K562 (cell line): ENCODE measurements around the gene SUMO3. TPM values are rescaled to one million over a fixed set of nuclear protein-coding genes. Genes with fewer than 3 reads are reported as not detected.

ENCODE experiments used
- ATAC-seq: fragments of 200-7000 bp; cut with Tn5 transposase; 3 replicates; pipeline ENCODE4 v1.9.1; 2020; ENCODE audit warnings: moderate library complexity
- BruUV-seq: library from RNA; stranded (reverse); fragments of 400-500 nt; replicated peaks from 2 replicates; lab custom pipeline; 2021; lab: Mats Ljungman, UMichigan
- CTCF ChIA-PET: fragments of 300-600 bp; formaldehyde crosslinking; extraction: SDS; loops from one replicate; lab custom pipeline; 2021; ENCODE audit warnings: low intra/inter-chr PET ratio; lab: Yijun Ruan, JAX
- POLR2A ChIA-PET: fragments of 300-600, 350-650 bp; sonication (Branson Sonifier 250); formaldehyde crosslinking; extraction: SDS; loops from one replicate; lab custom pipeline; 2021; ENCODE audit warnings: antibody characterized with exemption, inconsistent platforms; lab: Yijun Ruan, JAX
- DNase-seq, 4 experiments: peaks; one replicate each; pipeline versions ENCODE4 v3.0.0 to v3.0.0-alpha.2; 2011 to 2018; ENCODE audit warnings: low spot score in 3 of 4, mixed read lengths in 3 of 4; ENCODE audit errors: extremely low read depth in 1 of 4
- FAIRE-seq: peaks from 2 replicates; lab custom pipeline; 2011; peaks lifted over from hg19 to GRCh38; lab: Jason Lieb, UNC
- H2AFZ ChIP-seq: 2 replicates; pipeline ENCODE4 v1.6.0; 2011; ENCODE audit warnings: low read depth, low read length, control low read depth, inconsistent platforms
- H3K27ac ChIP-seq: fragments of 200-600 bp; 3 replicates; pipeline ENCODE4 v1.8.0; 2011; ENCODE audit warnings: low read depth, mild to moderate bottlenecking, control low read depth, inconsistent platforms, low read length, moderate library complexity, mixed read lengths; ENCODE audit errors: extremely low read depth
- H3K27me3 ChIP-seq, 2 experiments: fragments of 300-600 bp in 1 of 2; 2 replicates in 1 of 2; 3 replicates in 1 of 2; pipeline versions ENCODE4 v1.6.0 to v1.8.0; 2011; ENCODE audit warnings: inconsistent platforms in 2 of 2, low read length in 2 of 2, mild to moderate bottlenecking in 1 of 2, mixed read lengths in 1 of 2, moderate library complexity in 1 of 2; ENCODE audit not compliant: control insufficient read depth in 2 of 2, insufficient read depth in 2 of 2
- H3K36me3 ChIP-seq: fragments of 300-600 bp; 3 replicates; pipeline ENCODE4 v1.8.0; 2011; ENCODE audit warnings: mild to moderate bottlenecking, low read length, inconsistent platforms; ENCODE audit not compliant: control insufficient read depth, insufficient read depth
- H3K4me1 ChIP-seq, 2 experiments: fragments of 200-600 bp in 1 of 2; replicated peaks in 1 of 2; 2 replicates in 1 of 2; 3 replicates in 1 of 2; pipeline versions ENCODE4 v1.5.1 to v1.8.0; 2011; ENCODE audit warnings: inconsistent platforms in 2 of 2, low read length in 2 of 2, mild to moderate bottlenecking in 1 of 2, mixed read lengths in 1 of 2, moderate library complexity in 1 of 2; ENCODE audit not compliant: control insufficient read depth in 2 of 2, insufficient read depth in 2 of 2
- H3K4me2 ChIP-seq: 2 replicates; pipeline ENCODE4 v1.6.1; 2011; ENCODE audit warnings: low read length, control low read depth, inconsistent platforms, mixed read lengths; ENCODE audit not compliant: insufficient read depth
- H3K4me3 ChIP-seq: fragments of 200-600 bp; sonication (generic), shearing (Covaris generic); 2 replicates; pipeline ENCODE4 v1.5.1; 2016; ENCODE audit warnings: control low read depth, inconsistent platforms
- H3K79me2 ChIP-seq: fragments of 200-600 bp; 3 replicates; pipeline ENCODE4 v1.8.0; 2011; ENCODE audit warnings: low read length, inconsistent platforms; ENCODE audit not compliant: control insufficient read depth, insufficient read depth
- H3K9ac ChIP-seq, 2 experiments: 2 replicates each; pipeline versions ENCODE4 v1.6.0 to v1.6.1; 2011; ENCODE audit warnings: low read depth in 2 of 2, low read length in 2 of 2, control low read depth in 1 of 2, inconsistent platforms in 1 of 2, mild to moderate bottlenecking in 1 of 2, mixed read lengths in 1 of 2; ENCODE audit not compliant: insufficient read depth in 1 of 2
- H3K9me1 ChIP-seq: one replicate; pipeline ENCODE4 v1.6.0; 2011; ENCODE audit warnings: inconsistent platforms, mild to moderate bottlenecking, low read length, moderate library complexity; ENCODE audit not compliant: control insufficient read depth, insufficient read depth
- H3K9me3 ChIP-seq: replicated peaks from 2 replicates; pipeline ENCODE4 v1.5.1; 2011; ENCODE audit warnings: low read depth, low read length, inconsistent platforms; ENCODE audit not compliant: control insufficient read depth, insufficient read depth
- H4K20me1 ChIP-seq: replicated peaks from 2 replicates; pipeline ENCODE4 v1.6.1; 2011; ENCODE audit warnings: low read length, inconsistent platforms, mixed read lengths; ENCODE audit not compliant: control insufficient read depth, insufficient read depth
- CBX5 ChIP-seq: IDR thresholded peaks from 2 replicates; pipeline ENCODE4 v1.6.1; 2014; ENCODE audit warnings: low read depth, borderline replicate concordance
- FOXJ3 ChIP-seq: sonication (generic); formaldehyde crosslinking; IDR thresholded peaks from 2 replicates; pipeline ENCODE4 v1.4.0; 2020; ENCODE audit warnings: mild to moderate bottlenecking, missing genetic modification reagents
- GABPA ChIP-seq: fragments of 200-800 bp; sonication (Bioruptor generic); conservative IDR thresholded peaks from 2 replicates; pipeline ENCODE4 v1.6.1; 2016; ENCODE audit warnings: low read depth, missing genetic modification characterization, missing compliant biosample characterization
- GATAD2B ChIP-seq: fragments of 450-650 bp; IDR thresholded peaks from 2 replicates; pipeline ENCODE4 v1.6.1; 2017; ENCODE audit warnings: mild to moderate bottlenecking, borderline replicate concordance
- MAFG ChIP-seq: fragments of 450-650 bp; conservative IDR thresholded peaks from 2 replicates; pipeline ENCODE4 v1.6.1; 2016; ENCODE audit warnings: missing genetic modification characterization, missing compliant biosample characterization
- PPARD ChIP-seq: fragments of 250-450 bp; sonication (Bioruptor Pico); IDR thresholded peaks from 2 replicates; pipeline ENCODE4 v1.8.0; 2022; ENCODE audit warnings: inconsistent platforms, mild to moderate bottlenecking, moderate library complexity
- TCF7 ChIP-seq: sonication (generic); IDR thresholded peaks from 2 replicates; pipeline ENCODE4 v1.6.1; 2016; ENCODE audit warnings: antibody characterized with exemption, borderline replicate concordance
- U2AF1 ChIP-seq: fragments of 200-400 bp; formaldehyde crosslinking; optimal IDR thresholded peaks from 2 replicates; pipeline ENCODE3; 2017; ENCODE audit warnings: mild to moderate bottlenecking, low read depth, low read length, moderate library complexity
- ZC3H4 ChIP-seq: sonication (generic); formaldehyde crosslinking; IDR thresholded peaks from 2 replicates; pipeline ENCODE4 v1.9.0; 2021; ENCODE audit warnings: missing genetic modification reagents, borderline replicate concordance
- ZNF561 ChIP-seq: fragments of 450-650 bp; formaldehyde crosslinking; conservative IDR thresholded peaks from 2 replicates; pipeline ENCODE4 v1.4.0; 2020; ENCODE audit warnings: mild to moderate bottlenecking, moderate library complexity
- WGBS: fragments of 100-300 bp; shearing (Covaris generic); methylation state at CpG from one replicate; pipeline ENCODE4 v1.1.6; 2016; ENCODE audit warnings: low coverage, mixed read lengths; ENCODE audit not compliant: insufficient coverage; ENCODE audit errors: missing lambda C conversion rate; 5-methylcytosine and 5-hydroxymethylcytosine counted together
- in situ Hi-C: fragments of 300-500 bp; cut with MboI; formaldehyde crosslinking; loops from 4 replicates; pipeline ENCODE4 v1.15.0; 2018; ENCODE audit warnings: inconsistent platforms, mixed read lengths
- intact Hi-C: fragments of 100-400 bp; cut with micrococcal nuclease; formaldehyde crosslinking; loops from 2 replicates; pipeline ENCODE4 v1.14.2; 2022
- polyA plus RNA-seq, 8 experiments: library from polyadenylated mRNA; depleted of rRNA in 4 of 8; stranded (reverse) in 5 of 8; unstranded in 3 of 8; fragments of >200 nt; fragmentation: Nextera tagmentation in 2 of 8; fragmentation: Illumina TruSeq in 1 of 8; extraction: Ambion mirVana in 2 of 8; extraction: Trizol in 1 of 8; gene quantifications; 2 replicates each; pipeline versions ENCODE4 v1.2.1 to v1.2.3, GENCODE V29; 2011 to 2014; ENCODE audit warnings: inconsistent platforms in 1 of 8, missing spikeins in 1 of 8
- total RNA-seq, 7 experiments: library from RNA; depleted of rRNA in 6 of 7; stranded (reverse); fragments of >200 nt in 6 of 7; fragmentation: Illumina TruSeq in 2 of 7; extraction: Trizol in 2 of 7; gene quantifications; 2 replicates each; pipeline versions ENCODE4 v1.2.1 to v1.2.3, GENCODE V29; 2011 to 2021; ENCODE audit warnings: low replicate concordance in 1 of 7
- TF ChIP-seq, protein P1 (sequence below): fragments of 450-650 bp; IDR thresholded peaks from 2 replicates; pipeline ENCODE4 v1.6.1; 2016

The SUMO3 gene
- total and polyA plus RNA-seq, 9 of the 15 experiments (the other 6 are each of a cell fraction or from before 2014, with no cell fraction given): 13.9 to 143 (median 113) TPM

DNA sequence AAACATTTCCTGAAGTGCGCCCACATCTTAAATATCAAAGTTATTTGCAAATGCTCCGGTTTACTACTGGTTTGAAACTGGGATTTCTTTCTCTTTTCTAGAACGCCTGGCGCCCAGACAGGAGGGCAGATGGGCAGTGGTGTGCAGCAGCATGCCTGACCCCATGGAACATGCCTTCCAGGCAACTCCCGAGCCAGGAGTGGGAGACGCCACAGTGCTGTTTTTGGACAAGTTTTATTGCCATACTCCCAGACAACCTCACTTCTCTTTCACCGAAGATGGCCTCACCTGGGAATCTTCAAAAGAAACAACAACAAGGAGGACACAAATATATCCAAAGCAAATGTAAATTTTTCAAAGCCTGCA lies 37.7 kb downstream of the SUMO3 start:
- ChIA-PET POLR2A (interaction anchor here (0.6 kb wide), 1 partner anchor 83 kb away, joined by 3 read pairs; the partner anchor contains the start of gene KRTAP10-12), CTCF (no interaction called here)
- DNase-seq (no peak), FAIRE-seq (no peak), ATAC-seq (no peak)
- H4K20me1 ChIP-seq: peaks cover 17% of the 10 kb centered on the region
- no peak overlapping the region for H3K4me2 ChIP-seq
- H3K79me2 ChIP-seq: peaks cover 67% of the 10 kb centered on the region
- peaks cover 86% of the 10 kb centered on the region for H3K36me3 ChIP-seq
- no peaks in the 10 kb centered on the region for H3K27me3 ChIP-seq
- H2AFZ ChIP-seq: no peak overlapping the region
- WGBS: 92% methylated on average over 7 of the region's 7 CpGs
- H3K9me1 ChIP-seq: no peaks in the 10 kb centered on the region
- peaks cover 6 to 8% of the 10 kb centered on the region in 2 experiments; a peak in 3 of 5 replicates for H3K4me1 ChIP-seq
- H3K27ac ChIP-seq: no peak overlapping the region
- no peak for TF ChIP-seq MAFG (tag)
- TF ChIP-seq GATAD2B: no peak
- no peak for TF ChIP-seq PPARD (CRISPR knock-in tag)
- no peak for TF ChIP-seq ZNF561 (CRISPR knock-in tag)
- no peak for TF ChIP-seq GABPA
- TF ChIP-seq, protein P1, sequence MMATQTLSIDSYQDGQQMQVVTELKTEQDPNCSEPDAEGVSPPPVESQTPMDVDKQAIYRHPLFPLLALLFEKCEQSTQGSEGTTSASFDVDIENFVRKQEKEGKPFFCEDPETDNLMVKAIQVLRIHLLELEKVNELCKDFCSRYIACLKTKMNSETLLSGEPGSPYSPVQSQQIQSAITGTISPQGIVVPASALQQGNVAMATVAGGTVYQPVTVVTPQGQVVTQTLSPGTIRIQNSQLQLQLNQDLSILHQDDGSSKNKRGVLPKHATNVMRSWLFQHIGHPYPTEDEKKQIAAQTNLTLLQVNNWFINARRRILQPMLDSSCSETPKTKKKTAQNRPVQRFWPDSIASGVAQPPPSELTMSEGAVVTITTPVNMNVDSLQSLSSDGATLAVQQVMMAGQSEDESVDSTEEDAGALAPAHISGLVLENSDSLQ: no peak
- TF ChIP-seq ZC3H4 (CRISPR knock-in tag): no peak
- no peak for TF ChIP-seq U2AF1
- no peak for TF ChIP-seq TCF7
- no peak for TF ChIP-seq CBX5
- TF ChIP-seq FOXJ3 (CRISPR knock-in tag): no peak
- H3K9me3 ChIP-seq: no peaks in the 10 kb centered on the region
- in situ Hi-C loops (no loop called here), intact Hi-C loops (no loop called here)
- no peak overlapping the region for H3K4me3 ChIP-seq
- no peak overlapping the region; a peak in 1 of 4 replicates for H3K9ac ChIP-seq
- BruUV-seq: no TSS peak
